Neuronal stem cell (in vitro differentiated cells): ENCODE data around the gene FARP1.

ENCODE experiments used
- DNase-seq: peaks from one replicate; pipeline ENCODE4 v3.0.0-alpha.2; 2013; ENCODE audit warnings: low spot score
- H2AFZ ChIP-seq: one replicate; pipeline ENCODE4 v1.6.1; 2013; ENCODE audit warnings: mild to moderate bottlenecking, low read length, inconsistent platforms
- H2AK5ac ChIP-seq: 2 replicates; pipeline ENCODE4 v1.6.1; 2013; ENCODE audit warnings: low read depth, mild to moderate bottlenecking, inconsistent platforms, low read length, moderate library complexity, mixed read lengths
- H2BK120ac ChIP-seq: 2 replicates; pipeline ENCODE4 v1.6.1; 2013; ENCODE audit warnings: low read depth, mild to moderate bottlenecking, inconsistent platforms, low read length, moderate library complexity, mixed read lengths
- H2BK12ac ChIP-seq: one replicate; pipeline ENCODE4 v1.6.1; 2013; ENCODE audit warnings: low read length, inconsistent platforms
- H2BK15ac ChIP-seq: 2 replicates; pipeline ENCODE4 v1.6.1; 2013; ENCODE audit warnings: mild to moderate bottlenecking, low read length, inconsistent platforms, mixed read lengths
- H2BK5ac ChIP-seq: one replicate; pipeline ENCODE4 v1.6.1; 2013; ENCODE audit warnings: inconsistent platforms, mild to moderate bottlenecking, low read length, moderate library complexity
- H3K14ac ChIP-seq: one replicate; pipeline ENCODE4 v1.6.1; 2013; ENCODE audit warnings: low read length, inconsistent platforms
- H3K18ac ChIP-seq: 2 replicates; pipeline ENCODE4 v1.6.1; 2013; ENCODE audit warnings: low read length, inconsistent platforms
- H3K23ac ChIP-seq: 2 replicates; pipeline ENCODE4 v1.6.1; 2013; ENCODE audit warnings: low read depth, mild to moderate bottlenecking, mixed read lengths, low read length, inconsistent platforms; ENCODE audit not compliant: poor library complexity
- H3K27ac ChIP-seq: replicated peaks from 3 replicates; pipeline ENCODE4 v1.5.1; 2013; ENCODE audit warnings: low read length, inconsistent platforms
- H3K27me3 ChIP-seq, 3 experiments: 2 replicates each; pipeline ENCODE4 v1.6.1; 2013; ENCODE audit warnings: low read length in 3 of 3, mild to moderate bottlenecking in 2 of 3, inconsistent platforms in 1 of 3, low read depth in 1 of 3, mixed read lengths in 1 of 3, moderate library complexity in 1 of 3; ENCODE audit not compliant: control insufficient read depth in 3 of 3, insufficient read depth in 3 of 3
- H3K36me3 ChIP-seq, 2 donors: replicated peaks in 1 of 2; 2 replicates each; pipeline ENCODE4 v1.6.1; 2013; ENCODE audit warnings: low read length in 2 of 2; ENCODE audit not compliant: control insufficient read depth in 2 of 2, insufficient read depth in 2 of 2
- H3K4ac ChIP-seq: 2 replicates; pipeline ENCODE4 v1.6.1; 2013; ENCODE audit warnings: inconsistent platforms, mild to moderate bottlenecking, low read length, moderate library complexity
- H3K4me1 ChIP-seq, 2 donors: 1 replicate in 1 of 2; 2 replicates in 1 of 2; pipeline ENCODE4 v1.6.1; 2013; ENCODE audit warnings: low read length in 2 of 2, low read depth in 1 of 2; ENCODE audit not compliant: control insufficient read depth in 2 of 2, insufficient read depth in 1 of 2
- H3K4me2 ChIP-seq: one replicate; pipeline ENCODE4 v1.6.1; 2013; ENCODE audit warnings: mild to moderate bottlenecking, low read length, inconsistent platforms; ENCODE audit not compliant: insufficient read depth, poor library complexity, severe bottlenecking
- H3K4me3 ChIP-seq, 2 donors: 2 replicates each; pipeline ENCODE4 v1.5.1; 2013; ENCODE audit warnings: low read length in 2 of 2, mild to moderate bottlenecking in 2 of 2, inconsistent platforms in 1 of 2, moderate library complexity in 1 of 2
- H3K79me1 ChIP-seq: one replicate; pipeline ENCODE4 v1.6.1; 2013; ENCODE audit warnings: low read depth, mild to moderate bottlenecking, inconsistent platforms, low read length, moderate library complexity
- H3K9ac ChIP-seq: one replicate; pipeline ENCODE4 v1.6.1; 2013; ENCODE audit warnings: mild to moderate bottlenecking, low read depth, low read length, inconsistent platforms; ENCODE audit not compliant: poor library complexity
- H3K9me3 ChIP-seq, 2 donors: replicated peaks in 1 of 2; 2 replicates each; pipeline versions ENCODE3 to v1.6.1; 2013; ENCODE audit warnings: low read length in 2 of 2, mild to moderate bottlenecking in 2 of 2, inconsistent platforms in 1 of 2, low read depth in 1 of 2, mixed read lengths in 1 of 2, moderate library complexity in 1 of 2; ENCODE audit not compliant: control insufficient read depth in 2 of 2, insufficient read depth in 1 of 2
- H4K8ac ChIP-seq: one replicate; pipeline ENCODE4 v1.6.1; 2013; ENCODE audit warnings: low read depth, mild to moderate bottlenecking, inconsistent platforms, low read length, moderate library complexity
- H4K91ac ChIP-seq: one replicate; pipeline ENCODE4 v1.6.1; 2013; ENCODE audit warnings: low read length, low read depth, mild to moderate bottlenecking, inconsistent platforms; ENCODE audit not compliant: poor library complexity
- WGBS, 2 donors: extraction: QIAGEN DNeasy Blood & Tissue Kit; methylation state at CpG; one replicate each; pipeline ENCODE4 v1.1.7; 2013; ENCODE audit warnings: missing lambda C conversion rate in 2 of 2, mixed read lengths in 1 of 2; ENCODE audit not compliant: insufficient read length in 2 of 2, insufficient replicate concordance in 1 of 2; ENCODE audit errors: extremely low coverage in 2 of 2; 5-methylcytosine and 5-hydroxymethylcytosine counted together

Gene FARP1

DNA sequence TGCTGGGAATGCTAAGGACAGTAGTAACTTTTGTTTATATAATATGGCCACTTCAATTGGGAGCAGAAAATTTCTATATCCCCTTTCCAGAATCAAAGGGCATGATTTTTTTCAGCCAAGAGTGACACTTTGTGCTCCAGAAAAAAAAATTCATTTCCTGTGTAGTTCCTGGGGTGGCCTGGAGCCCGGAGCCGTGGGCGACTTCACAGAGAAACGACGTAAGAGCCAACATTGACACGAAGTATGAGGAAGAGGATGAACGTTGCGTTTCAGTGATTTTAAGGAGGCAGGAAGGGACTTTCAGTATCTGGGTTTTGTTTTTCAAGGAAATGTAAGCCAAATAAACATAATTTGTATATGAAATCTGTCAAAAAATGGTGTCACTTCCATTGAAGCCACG is 246.4 kb downstream of the FARP1 start:
- H2BK120ac ChIP-seq: no peak overlapping the region
- no peak overlapping the region for H4K8ac ChIP-seq
- no peak overlapping the region for H3K23ac ChIP-seq
- H3K9ac ChIP-seq: no peak overlapping the region
- no peak overlapping the region for H2BK15ac ChIP-seq
- no peaks in the 10 kb centered on the region for H3K79me1 ChIP-seq
- WGBS, 2 donors: no CpG with 5 or more reads among the region's 9 CpGs
- no peak overlapping the region for H3K4ac ChIP-seq
- no peaks in the 10 kb centered on the region for H3K9me3 ChIP-seq
- H3K18ac ChIP-seq: no peak overlapping the region
- H3K4me1 ChIP-seq: no peaks in the 10 kb centered on the region
- no peak overlapping the region for H2AFZ ChIP-seq
- no peak overlapping the region for H4K91ac ChIP-seq
- H3K36me3 ChIP-seq: peaks cover 36 to 97% of the 10 kb centered on the region in 2 donors
- no peak overlapping the region for H3K4me2 ChIP-seq
- no peak for DNase-seq
- H3K27ac ChIP-seq: no peak overlapping the region
- H2BK12ac ChIP-seq: no peak overlapping the region
- no peak overlapping the region for H3K4me3 ChIP-seq
- H3K27me3 ChIP-seq: no peaks in the 10 kb centered on the region
- no peak overlapping the region for H3K14ac ChIP-seq
- H2BK5ac ChIP-seq: no peak overlapping the region
- H2AK5ac ChIP-seq: no peak overlapping the region

DNA sequence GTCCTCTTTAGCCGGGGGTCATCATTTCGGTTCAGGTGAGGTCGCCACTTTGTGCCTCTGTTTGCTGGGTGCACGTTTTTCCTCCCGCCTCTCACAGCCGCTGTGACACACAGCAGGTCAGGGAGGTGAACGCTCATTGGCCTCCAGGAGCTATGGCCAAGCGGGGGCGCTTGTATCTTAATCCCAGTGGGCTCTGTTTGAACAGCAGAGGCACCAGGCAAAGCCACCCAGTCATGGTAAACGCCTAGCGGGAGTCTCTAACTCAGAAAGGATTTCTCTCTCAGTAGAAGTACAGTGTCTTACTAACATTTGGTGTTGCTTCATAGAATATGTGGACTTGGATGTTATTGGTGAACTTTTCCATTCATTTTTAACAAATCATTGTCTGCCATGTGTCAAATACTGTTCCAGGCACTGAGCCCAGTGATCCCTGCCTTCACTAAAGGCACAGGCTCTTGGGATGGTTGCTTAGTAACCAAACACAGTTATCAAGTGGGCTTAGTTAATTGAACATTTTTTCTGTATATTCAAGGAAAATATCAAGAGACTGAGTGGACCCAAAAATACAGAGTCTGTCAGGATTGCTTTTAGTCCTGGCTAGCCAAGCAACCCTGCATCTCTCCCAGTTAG is 247.3 kb downstream of the FARP1 start:
- no peaks in the 10 kb centered on the region for H3K27me3 ChIP-seq
- H2AFZ ChIP-seq: no peak overlapping the region
- no peaks in the 10 kb centered on the region for H3K9me3 ChIP-seq
- no peak overlapping the region for H3K4me3 ChIP-seq
- no peak overlapping the region for H4K91ac ChIP-seq
- H2BK12ac ChIP-seq: no peak overlapping the region
- H2BK15ac ChIP-seq: no peak overlapping the region
- no peak overlapping the region for H3K9ac ChIP-seq
- no peak overlapping the region for H3K14ac ChIP-seq
- H3K4me1 ChIP-seq: no peaks in the 10 kb centered on the region
- H3K18ac ChIP-seq: peak overlapping the region; percentile 16
- peaks cover 30 to 97% of the 10 kb centered on the region in 2 donors for H3K36me3 ChIP-seq
- no peak overlapping the region for H3K27ac ChIP-seq
- no peaks in the 10 kb centered on the region for H3K79me1 ChIP-seq
- no peak overlapping the region for H2BK5ac ChIP-seq
- H2BK120ac ChIP-seq: no peak overlapping the region
- H3K4me2 ChIP-seq: no peak overlapping the region
- no peak overlapping the region for H3K23ac ChIP-seq
- WGBS, 2 donors: no CpG with 5 or more reads among the region's 11 CpGs
- no peak overlapping the region for H3K4ac ChIP-seq
- no peak overlapping the region for H2AK5ac ChIP-seq
- DNase-seq: no peak
- no peak overlapping the region for H4K8ac ChIP-seq

DNA sequence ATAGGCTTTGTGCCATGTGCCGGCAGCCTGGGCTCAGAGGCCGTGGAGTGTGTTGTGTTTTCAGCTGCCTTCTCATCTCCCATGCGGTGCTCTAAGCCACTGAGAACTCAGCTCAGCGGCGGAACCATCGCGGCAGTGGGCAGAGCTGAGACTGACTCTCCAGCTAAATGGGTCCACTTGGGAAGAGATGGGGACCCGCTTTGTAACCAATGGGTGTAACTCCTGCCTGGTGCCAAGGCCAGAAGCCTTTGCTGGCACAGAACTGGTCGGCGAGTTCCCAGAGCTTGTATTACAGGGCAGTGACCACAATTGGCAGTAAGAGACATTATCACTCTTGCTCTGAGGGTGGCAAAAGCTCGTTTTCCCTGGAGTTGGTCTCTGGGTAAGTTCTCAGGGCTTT is 251.0 kb downstream of the FARP1 start:
- DNase-seq: no peak
- Histone ChIP-seq H2BK5ac (no peak overlapping the region), H3K23ac (no peak overlapping the region), H3K4me1 (no peaks in the 10 kb centered on the region), H2BK15ac (no peak overlapping the region), H2AK5ac (no peak overlapping the region), H3K27me3 (no peaks in the 10 kb centered on the region), H3K36me3 (peaks cover 21 to 83% of the 10 kb centered on the region in 2 donors), H3K4me3 (no peak overlapping the region), H3K14ac (no peak overlapping the region), H2AFZ (no peak overlapping the region), H3K4me2 (no peak overlapping the region), H3K27ac (no peak overlapping the region), H3K4ac (no peak overlapping the region), H3K79me1 (no peaks in the 10 kb centered on the region), H3K9ac (no peak overlapping the region), H3K18ac (peak overlapping the region; percentile 28), H4K91ac (no peak overlapping the region), H2BK120ac (no peak overlapping the region), H4K8ac (no peak overlapping the region), H3K9me3 (no peaks in the 10 kb centered on the region), H2BK12ac (no peak overlapping the region)
- WGBS, 2 donors: no CpG with 5 or more reads among the region's 11 CpGs

DNA sequence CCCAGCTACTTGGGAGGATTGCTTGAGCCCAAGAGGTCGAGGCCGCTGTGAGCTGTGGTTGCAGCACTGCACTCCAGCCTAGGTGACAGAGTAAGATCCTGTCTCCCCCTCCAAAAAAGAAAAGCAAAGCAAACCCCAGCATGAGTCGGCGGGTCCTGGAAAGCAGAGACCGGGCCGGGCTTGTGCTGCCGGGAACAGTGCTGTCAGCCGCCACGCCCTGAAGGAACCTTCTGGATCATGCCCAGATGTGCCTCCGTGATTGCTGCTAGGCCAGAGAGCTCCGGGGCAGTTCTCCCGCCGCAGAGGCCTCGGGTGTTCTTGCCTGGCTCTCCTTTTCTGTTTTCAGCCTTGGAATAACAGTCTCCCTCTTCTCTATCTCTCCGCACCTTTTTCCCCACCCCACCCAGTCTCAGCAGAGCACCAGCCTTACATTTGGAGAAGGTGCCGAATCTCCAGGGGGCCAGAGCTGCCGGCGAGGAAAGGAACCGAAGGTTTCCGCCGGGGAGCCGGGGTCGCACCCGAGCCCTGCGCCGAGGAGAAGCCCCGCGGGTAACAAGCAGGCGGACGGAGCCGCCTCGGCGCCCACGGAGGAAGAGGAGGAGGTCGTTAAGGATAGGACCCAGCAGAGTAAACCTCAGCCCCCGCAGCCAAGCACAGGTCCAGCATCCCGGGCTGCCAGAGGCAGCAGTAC is 252.1 kb downstream of the FARP1 start:
- H3K36me3 ChIP-seq: peaks cover 17 to 79% of the 10 kb centered on the region in 2 donors
- no CpG with 5 or more reads among the region's 37 CpGs for WGBS, 2 donors
- no peaks in the 10 kb centered on the region for H3K9me3 ChIP-seq
- peaks cover 0 to 2% of the 10 kb centered on the region in 2 donors for H3K4me1 ChIP-seq
- H3K9ac ChIP-seq: no peak overlapping the region
- H3K4me2 ChIP-seq: no peak overlapping the region
- no peak overlapping the region for H2AK5ac ChIP-seq
- H3K23ac ChIP-seq: no peak overlapping the region
- no peak overlapping the region for H2BK12ac ChIP-seq
- no peak overlapping the region for H3K4me3 ChIP-seq
- no peak overlapping the region for H3K14ac ChIP-seq
- H3K18ac ChIP-seq: no peak overlapping the region
- H2BK120ac ChIP-seq: no peak overlapping the region
- no peaks in the 10 kb centered on the region for H3K79me1 ChIP-seq
- no peak overlapping the region for H2BK15ac ChIP-seq
- H3K27me3 ChIP-seq: no peaks in the 10 kb centered on the region
- DNase-seq: no peak
- H4K91ac ChIP-seq: no peak overlapping the region
- H3K27ac ChIP-seq: no peak overlapping the region
- no peak overlapping the region for H4K8ac ChIP-seq
- H3K4ac ChIP-seq: no peak overlapping the region
- no peak overlapping the region for H2AFZ ChIP-seq
- no peak overlapping the region for H2BK5ac ChIP-seq
